Endothelial cell of umbilical vein (primary cell): ENCODE measurements around the gene EIF3J. TPM values are rescaled to one million over a fixed set of nuclear protein-coding genes. Genes with fewer than 3 reads are reported as not detected.

Experiments used
- BruUV-seq: library from RNA; stranded (reverse); fragments of 400-500 nt; replicated peaks from 2 replicates; lab custom pipeline; 2021; lab: Mats Ljungman, UMichigan
- CTCF ChIA-PET: fragments of 300-600, 350-600 bp; sonication (Branson Sonifier 250); formaldehyde crosslinking; loops from one replicate; lab custom pipeline; 2021; ENCODE audit warnings: antibody characterized with exemption, inconsistent platforms; lab: Charles Lee
- POLR2A ChIA-PET: fragments of 300-600, 350-600 bp; sonication (Branson Sonifier 250); formaldehyde crosslinking; loops from one replicate; lab custom pipeline; 2021; ENCODE audit warnings: antibody characterized with exemption, inconsistent platforms; lab: Charles Lee
- DNase-seq: peaks from one replicate; pipeline ENCODE4 v3.0.0-alpha.2; 2011; ENCODE audit warnings: low read depth, low spot score
- FAIRE-seq: peaks from 2 replicates; lab custom pipeline; 2011; peaks lifted over from hg19 to GRCh38; lab: Jason Lieb, UNC
- H2AFZ ChIP-seq: 2 replicates; pipeline ENCODE4 v1.6.0; 2012; ENCODE audit warnings: low read depth, low read length, control low read depth, inconsistent platforms
- H3K27ac ChIP-seq: 2 replicates; pipeline ENCODE4 v1.5.1; 2011; ENCODE audit warnings: low read depth, mild to moderate bottlenecking, control low read depth, low read length, moderate library complexity; ENCODE audit not compliant: insufficient read depth
- H3K27me3 ChIP-seq, 2 experiments: 2 replicates each; pipeline versions ENCODE4 v1.6.0 to v1.6.1; 2011; ENCODE audit warnings: low read length in 2 of 2, mixed read lengths in 1 of 2; ENCODE audit not compliant: control insufficient read depth in 2 of 2, insufficient read depth in 2 of 2
- H3K36me3 ChIP-seq, 2 experiments: 2 replicates in 1 of 2; 3 replicates in 1 of 2; pipeline ENCODE4 v1.5.1; 2011; ENCODE audit warnings: low read length in 2 of 2, mild to moderate bottlenecking in 1 of 2, moderate library complexity in 1 of 2; ENCODE audit not compliant: control insufficient read depth in 2 of 2, insufficient read depth in 2 of 2; ENCODE audit errors: extremely low read depth in 1 of 2
- H3K4me1 ChIP-seq: 3 replicates; pipeline ENCODE4 v1.5.1; 2011; ENCODE audit warnings: mild to moderate bottlenecking, low read length; ENCODE audit not compliant: control insufficient read depth, insufficient read depth; ENCODE audit errors: extremely low read depth
- H3K4me2 ChIP-seq: 2 replicates; pipeline ENCODE4 v1.6.1; 2011; ENCODE audit warnings: low read length, control low read depth, mixed read lengths; ENCODE audit not compliant: insufficient read depth
- H3K4me3 ChIP-seq, 3 experiments: fragments of 200-600 bp in 1 of 3; sonication (generic), shearing (Covaris generic) in 1 of 3; replicated peaks in 1 of 3; 2 replicates each; pipeline ENCODE4 v1.5.1; 2011 to 2016; ENCODE audit warnings: control low read depth in 3 of 3, low read length in 3 of 3, mild to moderate bottlenecking in 2 of 3, inconsistent platforms in 1 of 3, low read depth in 1 of 3, moderate library complexity in 1 of 3; ENCODE audit not compliant: insufficient read depth in 1 of 3
- H3K79me2 ChIP-seq: 2 replicates; pipeline ENCODE4 v1.6.0; 2012; ENCODE audit warnings: low read length, inconsistent platforms; ENCODE audit not compliant: control insufficient read depth, insufficient read depth
- H3K9ac ChIP-seq: replicated peaks from 2 replicates; pipeline ENCODE3; 2011; ENCODE audit warnings: low read length, control low read depth; ENCODE audit not compliant: insufficient read depth; ENCODE audit errors: extremely low read depth
- H3K9me1 ChIP-seq: replicated peaks from 3 replicates; pipeline ENCODE4 v1.6.0; 2011; ENCODE audit warnings: mild to moderate bottlenecking, low read length; ENCODE audit not compliant: control insufficient read depth, insufficient read depth; ENCODE audit errors: extremely low read depth
- H3K9me3 ChIP-seq: replicated peaks from 2 replicates; pipeline ENCODE4 v1.5.1; 2012; ENCODE audit warnings: low read length, inconsistent platforms; ENCODE audit not compliant: control insufficient read depth, insufficient read depth
- H4K20me1 ChIP-seq: replicated peaks from 2 replicates; pipeline ENCODE3; 2011; ENCODE audit warnings: mild to moderate bottlenecking, low read length; ENCODE audit not compliant: control insufficient read depth, insufficient read depth; ENCODE audit errors: extremely low read depth
- EZH2 ChIP-seq: IDR thresholded peaks from 2 replicates; pipeline ENCODE4 v1.6.1; 2012; ENCODE audit warnings: borderline replicate concordance, low read depth, mild to moderate bottlenecking, moderate library complexity, low read length, inconsistent platforms; ENCODE audit not compliant: severe bottlenecking
- FOS ChIP-seq: IDR thresholded peaks from 2 replicates; pipeline ENCODE4 v1.6.1; 2011; ENCODE audit warnings: mild to moderate bottlenecking, low read length, moderate library complexity, borderline replicate concordance; ENCODE audit not compliant: insufficient read depth
- GATA2 ChIP-seq: IDR thresholded peaks from 2 replicates; pipeline ENCODE4 v1.7.0; 2011; ENCODE audit warnings: low read depth, mild to moderate bottlenecking, moderate library complexity, mixed read lengths, low read length; ENCODE audit not compliant: insufficient read length, insufficient read depth
- JUN ChIP-seq: IDR thresholded peaks from 2 replicates; pipeline ENCODE4 v1.6.1; 2011; ENCODE audit warnings: borderline replicate concordance, low read depth; ENCODE audit not compliant: insufficient read length, insufficient read depth
- MAX ChIP-seq: IDR thresholded peaks from 2 replicates; pipeline ENCODE4 v1.6.1; 2011; ENCODE audit not compliant: insufficient read depth, insufficient read length
- MYC ChIP-seq: IDR thresholded peaks from one replicate; pipeline ENCODE4 v1.6.1; 2011; ENCODE audit warnings: mild to moderate bottlenecking, low read depth, low read length
- POLR2A ChIP-seq: IDR thresholded peaks from 2 replicates; pipeline ENCODE4 v1.6.1; 2012; ENCODE audit warnings: low read depth, mild to moderate bottlenecking, control low read depth, low read length
- POLR2AphosphoS5 ChIP-seq: IDR thresholded peaks from 2 replicates; pipeline ENCODE4 v1.6.1; 2012; ENCODE audit warnings: low read depth, mild to moderate bottlenecking, control low read depth, low read length, moderate library complexity; ENCODE audit not compliant: insufficient read depth
- dilution Hi-C: fragments of 300-500 bp; cut with MboI; formaldehyde crosslinking; loops from one replicate; pipeline ENCODE4 v1.15.0; 2019; ENCODE audit warnings: low sequenced_read_pairs; ENCODE audit not compliant: extremely low pct_ligation_motif_present
- intact Hi-C: fragments of 100-400 bp; cut with micrococcal nuclease; formaldehyde crosslinking; loops from one replicate; pipeline ENCODE4 v1.10.0; 2022
- polyA plus RNA-seq, 4 experiments: library from polyadenylated mRNA; depleted of rRNA in 3 of 4; stranded (reverse) in 3 of 4; unstranded in 1 of 4; fragments of >200 nt; gene quantifications; 2 replicates each; pipeline versions ENCODE4 v1.2.1 to v1.2.3, GENCODE V29; 2011 to 2012; ENCODE audit warnings: missing spikeins in 1 of 4
- total RNA-seq: library from RNA; stranded (reverse); gene quantifications from 2 replicates; pipeline ENCODE4 v1.2.3, GENCODE V29; 2021
- TF ChIP-seq, protein P1 (sequence below), 2 donors: IDR thresholded peaks; 1 replicate in 1 of 2; 2 replicates in 1 of 2; pipeline ENCODE4 v1.5.1; 2011; ENCODE audit warnings: low read length in 2 of 2, mild to moderate bottlenecking in 2 of 2, moderate library complexity in 2 of 2, control low read depth in 1 of 2, inconsistent platforms in 1 of 2, low read depth in 1 of 2; ENCODE audit not compliant: insufficient read depth in 1 of 2; ENCODE audit errors: extremely low read depth in 1 of 2

EIF3J gene
- total and polyA plus RNA-seq, 2 donors (not counting 3 experiments of a cell fraction or from before 2014, with no cell fraction given), result 35.4 to 150 TPM

GRCh38 chr15:44598892-44599291 lies 61.9 kb downstream of the EIF3J start:
- POLR2A ChIA-PET, result no interaction called here
- CTCF ChIA-PET, result interaction anchor here (1.0 to 2.5 kb wide), 6 partner anchors 10 to 139 kb away, joined by 3 to 16 read pairs (median 6); no protein-coding TSS in a partner anchor
- H3K4me1 ChIP-seq, result peaks cover 23% of the 10 kb centered on the region
- peaks cover 3% of the 10 kb centered on the region in 2 experiments for H3K36me3 ChIP-seq
- H2AFZ ChIP-seq, result peak overlapping the region; percentile 19
- BruUV-seq, result no TSS peak
- H3K9me3 ChIP-seq, result no peaks in the 10 kb centered on the region
- H3K27me3 ChIP-seq, result no peaks in the 10 kb centered on the region
- peak overlapping the region; percentile 71 for H3K27ac ChIP-seq
- no peaks in the 10 kb centered on the region for H3K79me2 ChIP-seq
- no peak overlapping the region for H3K9ac ChIP-seq
- H3K4me2 ChIP-seq, result peak overlapping the region; percentile 24
- intact Hi-C loops (no loop called here), dilution Hi-C loops (loop anchor here (25.0 kb wide), 1 partner anchor 138 kb away; the partner anchor contains the start of gene TRIM69)
- no peak for TF ChIP-seq POLR2AphosphoS5
- no peak for TF ChIP-seq MYC
- TF ChIP-seq POLR2A, result no peak
- no peak for TF ChIP-seq EZH2
- TF ChIP-seq, protein P1, sequence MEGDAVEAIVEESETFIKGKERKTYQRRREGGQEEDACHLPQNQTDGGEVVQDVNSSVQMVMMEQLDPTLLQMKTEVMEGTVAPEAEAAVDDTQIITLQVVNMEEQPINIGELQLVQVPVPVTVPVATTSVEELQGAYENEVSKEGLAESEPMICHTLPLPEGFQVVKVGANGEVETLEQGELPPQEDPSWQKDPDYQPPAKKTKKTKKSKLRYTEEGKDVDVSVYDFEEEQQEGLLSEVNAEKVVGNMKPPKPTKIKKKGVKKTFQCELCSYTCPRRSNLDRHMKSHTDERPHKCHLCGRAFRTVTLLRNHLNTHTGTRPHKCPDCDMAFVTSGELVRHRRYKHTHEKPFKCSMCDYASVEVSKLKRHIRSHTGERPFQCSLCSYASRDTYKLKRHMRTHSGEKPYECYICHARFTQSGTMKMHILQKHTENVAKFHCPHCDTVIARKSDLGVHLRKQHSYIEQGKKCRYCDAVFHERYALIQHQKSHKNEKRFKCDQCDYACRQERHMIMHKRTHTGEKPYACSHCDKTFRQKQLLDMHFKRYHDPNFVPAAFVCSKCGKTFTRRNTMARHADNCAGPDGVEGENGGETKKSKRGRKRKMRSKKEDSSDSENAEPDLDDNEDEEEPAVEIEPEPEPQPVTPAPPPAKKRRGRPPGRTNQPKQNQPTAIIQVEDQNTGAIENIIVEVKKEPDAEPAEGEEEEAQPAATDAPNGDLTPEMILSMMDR (IDR thresholded peaks at IDR 0.05; ENCODE audit: extremely low read depth in 1 of 2, insufficient read depth in 1 of 2, low read depth in 1 of 2, low read length in 2 of 2), result no peak
- TF ChIP-seq JUN, result no peak
- no peak for TF ChIP-seq MAX
- TF ChIP-seq FOS, result peak; percentile 13
- peak; percentile 68 for TF ChIP-seq GATA2
- H3K9me1 ChIP-seq, result no peaks in the 10 kb centered on the region
- no peaks in the 10 kb centered on the region for H4K20me1 ChIP-seq
- H3K4me3 ChIP-seq, result no peak overlapping the region
- DNase-seq (peak; percentile 84), FAIRE-seq (peak; percentile 42)
